HT1080 (cell line): ENCODE data around the gene ATG10. TPM values are rescaled to one million over a fixed set of nuclear protein-coding genes. Genes with fewer than 3 reads are reported as not detected.
"Not testable (repeated sequence)": the region's sequence is repeated elsewhere in the genome, so short reads cannot be mapped to it uniquely, and the experiment has no call there.

Experiments
- DNase-seq: peaks from one replicate; pipeline ENCODE4 v3.0.0-alpha.2; 2015; ENCODE audit warnings: low read depth
- total RNA-seq: library from RNA; depleted of rRNA; stranded (reverse); fragments of >200 nt; shearing (Covaris generic); gene quantifications from 2 replicates; pipeline ENCODE4 v1.2.3, GENCODE V29; 2014

The ATG10 gene
- total RNA-seq, 1 experiment from 2014 or later: 4.5 TPM

- no peak for DNase-seq
These were observed 82.3 kb downstream of the ATG10 start for GRCh38 chr5:82054004-82054710.

- DNase-seq: no peak
These were observed 85.2 kb downstream of the ATG10 start for GRCh38 chr5:82057051-82057450.

GRCh38 chr5:82058710-82059109, 86.9 kb downstream of the ATG10 start:
- no peak for DNase-seq

GRCh38 chr5:82066791-82067190, 95.0 kb downstream of the ATG10 start:
- no peak for DNase-seq

DNA sequence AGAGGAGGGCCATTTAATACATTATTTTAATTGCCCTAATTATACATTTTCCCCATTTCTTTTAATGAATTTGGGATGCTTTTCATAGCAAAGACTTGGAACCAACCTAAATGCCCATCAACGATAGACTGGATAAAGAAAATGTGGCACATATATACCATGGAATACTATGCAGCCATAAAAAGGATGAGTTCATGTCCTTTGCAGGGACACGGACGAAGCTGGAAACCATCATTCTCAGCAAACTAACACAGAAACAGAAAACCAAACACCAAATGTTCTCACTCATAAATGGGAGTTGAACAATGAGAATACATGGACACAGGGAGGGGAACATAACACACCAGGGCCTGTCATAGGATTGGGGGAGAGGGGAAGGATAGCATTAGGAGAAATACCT, 96.2 kb downstream of the ATG10 start:
- not testable (repeated sequence) for DNase-seq

DNA sequence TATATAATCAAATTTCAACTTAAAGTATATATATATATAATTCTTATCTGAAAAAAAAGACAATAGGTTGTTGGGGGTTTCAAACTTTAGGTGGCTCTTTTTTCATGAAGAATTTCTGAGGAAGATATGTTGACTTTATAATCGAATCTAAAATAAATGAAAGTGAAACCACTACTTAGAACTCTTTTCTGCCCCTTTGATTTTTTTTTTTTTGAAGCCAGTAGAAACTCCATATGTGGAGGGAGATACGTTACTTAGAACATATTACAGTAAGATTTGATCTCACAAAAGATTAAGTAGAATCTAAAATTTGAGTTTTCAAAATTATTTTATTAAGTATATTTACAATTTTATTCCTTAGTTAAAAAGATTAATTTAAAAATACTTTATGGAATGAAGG, 96.9 kb downstream of the ATG10 start:
- no peak for DNase-seq

DNA sequence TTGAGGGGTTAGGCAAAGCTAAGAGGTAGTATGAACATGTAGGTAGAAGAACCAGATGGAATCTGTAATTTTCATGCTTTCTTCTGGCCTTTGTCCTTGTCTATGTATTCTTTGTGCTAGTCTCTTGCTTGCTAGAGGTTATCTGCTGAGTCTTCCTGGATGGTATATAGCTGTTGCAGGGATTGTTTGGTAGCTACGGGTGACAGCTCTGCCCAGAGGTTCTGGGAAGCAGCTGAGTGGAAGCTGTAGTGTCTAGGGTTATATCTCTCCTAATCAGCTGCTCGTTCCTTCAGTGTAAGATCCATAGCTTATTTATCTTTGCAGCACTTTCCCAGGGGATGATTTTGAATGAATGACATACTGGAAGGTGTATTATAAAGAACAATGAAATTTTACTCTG, 100.3 kb downstream of the ATG10 start:
- no peak for DNase-seq

GRCh38 chr5:82073179-82073578, 101.4 kb downstream of the ATG10 start:
- no peak for DNase-seq

- DNase-seq: no peak
These were observed 103.1 kb downstream of the ATG10 start for GRCh38 chr5:82074950-82075349.

- DNase-seq: no peak
These were observed 105.7 kb downstream of the ATG10 start for GRCh38 chr5:82077496-82077895.

DNA sequence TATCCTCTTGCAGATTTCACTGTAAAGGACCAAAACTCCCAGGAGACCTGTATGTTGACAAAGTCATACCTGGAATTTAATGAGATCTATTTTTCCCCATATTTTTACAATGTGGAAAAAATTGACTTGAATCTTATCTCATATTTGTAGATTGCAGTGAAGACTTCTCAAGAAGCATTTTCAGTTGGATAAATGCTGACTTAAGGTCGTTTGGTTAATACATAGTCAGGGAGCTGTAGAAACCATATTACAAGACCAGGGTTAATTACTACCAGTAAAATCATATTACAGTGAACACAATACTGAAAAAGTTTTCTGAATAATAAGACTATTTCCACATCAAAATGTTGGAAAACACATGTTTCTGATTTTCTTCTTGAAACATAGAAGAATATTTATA, 119.8 kb downstream of the ATG10 start:
- DNase-seq: no peak

GRCh38 chr5:82095536-82095935, 123.7 kb downstream of the ATG10 start:
- no peak for DNase-seq

GRCh38 chr5:82096249-82096648, 124.4 kb downstream of the ATG10 start:
- DNase-seq: no peak

DNA sequence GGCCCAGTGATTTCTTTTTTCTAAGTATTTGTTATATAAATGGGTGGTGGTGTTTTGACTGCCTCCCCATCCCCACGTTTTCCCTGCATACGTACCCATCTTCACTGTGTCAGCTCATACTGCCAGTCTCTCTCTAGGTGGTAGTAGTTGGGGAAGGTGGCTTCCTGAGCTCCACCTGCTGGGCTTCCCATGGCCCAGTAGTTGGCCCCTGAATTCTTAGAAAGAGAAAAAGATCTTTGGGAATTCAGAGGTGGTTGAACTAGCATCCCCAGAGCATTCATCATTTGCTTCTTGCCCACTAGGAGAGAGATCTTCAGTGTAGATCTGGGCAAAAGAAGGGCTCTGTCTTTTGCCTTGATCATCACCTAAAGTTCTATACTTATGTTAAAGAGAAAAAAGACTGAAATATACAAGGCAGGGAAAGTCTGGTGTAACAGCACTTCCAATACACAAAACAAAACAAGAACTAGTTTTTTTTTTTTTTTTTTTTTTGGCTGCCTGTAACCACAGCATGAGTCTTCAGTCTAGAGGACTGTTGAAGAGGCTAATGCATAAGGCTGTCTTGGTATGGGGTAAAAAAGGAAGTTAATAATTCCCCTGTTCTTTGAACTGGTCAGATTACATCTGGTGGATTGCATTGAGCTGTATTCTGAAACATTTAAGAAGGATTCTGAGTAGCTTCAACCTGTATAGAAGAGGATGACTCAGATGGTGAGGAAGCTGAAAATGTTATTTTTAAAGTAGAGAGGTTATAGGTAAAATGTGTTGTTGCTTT, 128.7 kb downstream of the ATG10 start:
- peak; percentile 70 for DNase-seq

DNA sequence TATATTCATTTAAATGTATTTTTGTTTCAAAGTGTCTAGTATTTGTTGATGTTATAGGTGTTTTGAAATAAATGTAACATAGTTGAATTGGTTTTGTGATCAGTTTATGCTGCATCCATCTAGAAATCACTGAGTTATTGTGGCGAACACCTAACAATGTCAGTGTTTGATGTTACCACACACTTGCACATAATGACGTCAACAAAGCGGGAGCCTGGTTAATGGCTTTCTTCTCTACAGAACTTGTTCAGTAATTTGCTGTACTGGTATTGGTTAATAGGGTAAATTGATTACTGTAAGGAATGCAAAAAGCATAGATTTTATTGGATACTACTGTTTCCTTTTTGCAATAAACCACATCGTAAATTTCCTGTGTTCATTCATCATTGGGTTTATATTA, 133.0 kb downstream of the ATG10 start:
- DNase-seq: no peak

GRCh38 chr5:82105457-82105856, 133.6 kb downstream of the ATG10 start:
- DNase-seq: peak; percentile 6

- no peak for DNase-seq
These were observed 134.4 kb downstream of the ATG10 start for GRCh38 chr5:82106207-82106606.

DNA sequence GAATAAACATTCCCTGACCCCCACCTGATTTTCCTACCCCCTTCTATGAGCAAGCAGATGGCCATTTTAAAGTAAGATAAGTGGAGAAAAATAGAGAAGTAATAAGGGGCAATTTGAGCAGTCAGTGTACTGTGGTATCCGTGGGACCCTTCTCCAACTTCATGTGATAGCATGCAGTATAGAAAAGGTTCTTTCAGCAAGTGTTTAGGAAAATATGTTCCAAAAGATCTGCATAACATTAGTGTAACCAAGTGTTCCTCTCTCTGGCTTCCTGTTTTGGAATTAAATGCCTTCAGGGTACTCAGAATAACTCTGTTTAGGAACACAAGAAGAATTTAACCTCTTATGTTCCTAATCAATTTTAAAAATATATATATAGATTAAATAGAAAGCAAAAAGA, 134.9 kb downstream of the ATG10 start:
- DNase-seq: no peak

GRCh38 chr5:82107267-82107666, 135.4 kb downstream of the ATG10 start:
- no peak for DNase-seq

- no peak for DNase-seq
These were observed 137.2 kb downstream of the ATG10 start for GRCh38 chr5:82109013-82109412.

GRCh38 chr5:82109915-82110314, 138.1 kb downstream of the ATG10 start:
- DNase-seq: not testable (repeated sequence)

GRCh38 chr5:82111191-82111590, 139.4 kb downstream of the ATG10 start:
- DNase-seq: no peak

GRCh38 chr5:82115858-82116257, 144.0 kb downstream of the ATG10 start:
- no peak for DNase-seq
